RWPE1 (cell line): ENCODE measurements around the gene ASIC4.

Experiments used
- CTCF ChIA-PET: fragments of 350-600 bp; sonication (Branson Sonifier 250); formaldehyde crosslinking; extraction: SDS; loops from one replicate; lab custom pipeline; 2021; lab: Yijun Ruan, JAX
- POLR2A ChIA-PET: fragments of 400-600 bp; formaldehyde crosslinking; extraction: SDS; loops from one replicate; lab custom pipeline; 2020; ENCODE audit warnings: antibody characterized with exemption; ENCODE audit not compliant: low non-redundant PET; lab: Yijun Ruan, JAX
- DNase-seq: peaks from one replicate; pipeline ENCODE4 v3.0.0; 2012; ENCODE audit warnings: low spot score
- H3K27ac ChIP-seq: fragments of 450-650 bp; 2 replicates; pipeline ENCODE4 v1.5.1; 2017
- CTCF ChIP-seq: fragments of 450-650 bp; conservative IDR thresholded peaks from 2 replicates; pipeline ENCODE4 v1.5.1; 2017; ENCODE audit warnings: low read depth, mild to moderate bottlenecking

Gene ASIC4

GRCh38 chr2:219477815-219478214 lies 36.5 kb upstream of the ASIC4 start:
- CTCF ChIA-PET, result interaction anchor here (2.0 kb wide), 1 partner anchor 11 kb away, joined by 7 read pairs; no protein-coding TSS in a partner anchor
- no peak overlapping the region for H3K27ac ChIP-seq
- no peak for TF ChIP-seq CTCF
- DNase-seq, result no peak
- POLR2A ChIA-PET, result no interaction called here

- ChIA-PET CTCF (interaction anchor here (0.6 kb wide), 3 partner anchors 34 to 808 kb away, joined by 3 to 4 read pairs (median 3); no protein-coding TSS in a partner anchor), POLR2A (no interaction called here)
- no peak for DNase-seq
- no peak for TF ChIP-seq CTCF
- no peak overlapping the region for H3K27ac ChIP-seq
Observed at GRCh38 chr2:219478916-219479315, 35.4 kb upstream of the ASIC4 start.

GRCh38 chr2:219480004-219480403 lies 34.3 kb upstream of the ASIC4 start:
- CTCF ChIA-PET, result no interaction called here
- no peak for TF ChIP-seq CTCF
- POLR2A ChIA-PET, result no interaction called here

GRCh38 chr2:219482674-219483405 lies 31.4 kb upstream of the ASIC4 start:
- ChIA-PET POLR2A (no interaction called here), CTCF (interaction anchor here (0.6 to 1.5 kb wide), 5 partner anchors 9 to 1612 kb away, joined by 3 to 10 read pairs (median 6); no protein-coding TSS in a partner anchor)
- no peak for DNase-seq
- no peak overlapping the region for H3K27ac ChIP-seq
- TF ChIP-seq CTCF, result no peak

More at GRCh38 chr2:219480004-219480403, 34.3 kb upstream of the ASIC4 start:
- no peak overlapping the region for H3K27ac ChIP-seq
- DNase-seq, result no peak

GRCh38 chr2:219483451-219484342 lies 30.6 kb upstream of the ASIC4 start:
- H3K27ac ChIP-seq, result no peak overlapping the region
- ChIA-PET CTCF (interaction anchor here (0.7 to 1.5 kb wide), 2 partner anchors 8 to 76 kb away, joined by 6 to 10 read pairs; no protein-coding TSS in a partner anchor), POLR2A (no interaction called here)
- TF ChIP-seq CTCF, result no peak
- no peak for DNase-seq

GRCh38 chr2:219484343-219485200 lies 29.7 kb upstream of the ASIC4 start:
- no peak for DNase-seq
- POLR2A ChIA-PET, result no interaction called here
- no peak for TF ChIP-seq CTCF
- no peak overlapping the region for H3K27ac ChIP-seq
- CTCF ChIA-PET, result interaction anchor here (0.8 kb wide), 1 partner anchor 25 kb away, joined by 3 read pairs; no protein-coding TSS in a partner anchor
